Measurements from ENCODE around the gene EIF5A.
"Not testable (repeated sequence)": the region's sequence is repeated elsewhere in the genome, so short reads cannot be mapped to it uniquely, and the experiment has no call there.

Gene EIF5A

GRCh38 chr17:7334938-7335538, 27.6 kb downstream of the EIF5A start:
- no peak overlapping the region for H3K4me3 ChIP-seq (ENCODE audit: low read length in 2 of 2)
- H3K27ac ChIP-seq (ENCODE audit: low read length), result no peak overlapping the region
- H3K9me3 ChIP-seq (ENCODE audit: control insufficient read depth in 2 of 2, low read length in 2 of 2), result no peaks in the 10 kb centered on the region
- no peaks in the 10 kb centered on the region for H3K36me3 ChIP-seq (ENCODE audit: control insufficient read depth in 2 of 2, insufficient read depth in 2 of 2, low read length in 2 of 2)
- no peak overlapping the region for H3K9ac ChIP-seq (ENCODE audit: low read length in 2 of 2)
- H3K27me3 ChIP-seq (ENCODE audit: control insufficient read depth in 1 of 2, insufficient read depth in 2 of 2, low read length in 2 of 2), result peaks cover 11 to 12% of the 10 kb centered on the region in 2 donors
- peaks cover 7% of the 10 kb centered on the region for H3K4me1 ChIP-seq (ENCODE audit: control insufficient read depth, insufficient read depth, low read length)

- not testable (repeated sequence) for H3K4me1 ChIP-seq (ENCODE audit: control insufficient read depth, insufficient read depth, low read length); H3K4me3 ChIP-seq (ENCODE audit: low read length in 2 of 2); H3K9ac ChIP-seq (ENCODE audit: low read length in 2 of 2); H3K9me3 ChIP-seq (ENCODE audit: control insufficient read depth in 2 of 2, low read length in 2 of 2); H3K27ac ChIP-seq (ENCODE audit: low read length); H3K36me3 ChIP-seq (ENCODE audit: control insufficient read depth in 2 of 2, insufficient read depth in 2 of 2, low read length in 2 of 2)
- H3K27me3 ChIP-seq (ENCODE audit: control insufficient read depth in 1 of 2, insufficient read depth in 2 of 2, low read length in 2 of 2), result peaks cover 11 to 12% of the 10 kb centered on the region in 2 donors
Measured at GRCh38 chr17:7335765-7336164, 28.3 kb downstream of the EIF5A start.

- no peak within 1 kb of the TSS for H3K4me3 ChIP-seq (ENCODE audit: low read length in 2 of 2)
- H3K9ac ChIP-seq (ENCODE audit: low read length in 2 of 2), result no peak within 1 kb of the TSS
Measured at GRCh38 chr17:7336240-7337175, 29.1 kb downstream of the EIF5A start, which contains the start of gene ACAP1. ACAP1 (plus strand) TSS chr17:7336529; CDS start chr17:7336735, 206 bp downstream.

DNA sequence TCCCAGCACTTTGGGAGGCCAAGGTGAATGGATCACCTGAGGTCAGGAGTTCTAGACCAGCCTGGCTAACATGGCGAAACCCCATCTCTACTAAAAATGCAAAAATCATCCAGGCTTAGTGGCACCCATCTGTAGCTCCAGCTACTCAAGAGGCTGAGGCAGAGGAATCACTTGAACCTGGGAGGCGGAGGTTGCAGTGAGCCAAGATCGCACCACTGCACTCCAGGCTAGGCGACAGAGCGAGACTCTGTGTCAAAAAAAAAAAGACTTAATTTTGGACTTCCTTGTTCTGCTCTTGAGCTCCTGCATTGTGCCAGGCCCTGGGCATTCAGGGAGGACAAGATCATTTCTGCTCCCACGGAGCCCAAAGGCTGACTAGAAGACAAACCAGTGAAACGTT, 30.2 kb downstream of the EIF5A start:
- H3K9me3 ChIP-seq (ENCODE audit: control insufficient read depth in 2 of 2, low read length in 2 of 2); H3K27ac ChIP-seq (ENCODE audit: low read length); H3K9ac ChIP-seq (ENCODE audit: low read length in 2 of 2); H3K4me1 ChIP-seq (ENCODE audit: control insufficient read depth, insufficient read depth, low read length); H3K4me3 ChIP-seq (ENCODE audit: low read length in 2 of 2); H3K36me3 ChIP-seq (ENCODE audit: control insufficient read depth in 2 of 2, insufficient read depth in 2 of 2, low read length in 2 of 2): not testable (repeated sequence)
- peaks cover 15 to 20% of the 10 kb centered on the region in 2 donors for H3K27me3 ChIP-seq (ENCODE audit: control insufficient read depth in 1 of 2, insufficient read depth in 2 of 2, low read length in 2 of 2)

More at GRCh38 chr17:7336240-7337175, 29.1 kb downstream of the EIF5A start, which contains the start of gene ACAP1:
- H3K36me3 ChIP-seq (ENCODE audit: control insufficient read depth in 2 of 2, insufficient read depth in 2 of 2, low read length in 2 of 2), result no peaks in the 10 kb centered on the region
- peaks cover 12 to 14% of the 10 kb centered on the region in 2 donors for H3K27me3 ChIP-seq (ENCODE audit: control insufficient read depth in 1 of 2, insufficient read depth in 2 of 2, low read length in 2 of 2)
- H3K4me1 ChIP-seq (ENCODE audit: control insufficient read depth, insufficient read depth, low read length), result no peaks in the 10 kb centered on the region
- no peaks in the 10 kb centered on the region for H3K9me3 ChIP-seq (ENCODE audit: control insufficient read depth in 2 of 2, low read length in 2 of 2)
- H3K27ac ChIP-seq (ENCODE audit: low read length), result no peak within 1 kb of the TSS

DNA sequence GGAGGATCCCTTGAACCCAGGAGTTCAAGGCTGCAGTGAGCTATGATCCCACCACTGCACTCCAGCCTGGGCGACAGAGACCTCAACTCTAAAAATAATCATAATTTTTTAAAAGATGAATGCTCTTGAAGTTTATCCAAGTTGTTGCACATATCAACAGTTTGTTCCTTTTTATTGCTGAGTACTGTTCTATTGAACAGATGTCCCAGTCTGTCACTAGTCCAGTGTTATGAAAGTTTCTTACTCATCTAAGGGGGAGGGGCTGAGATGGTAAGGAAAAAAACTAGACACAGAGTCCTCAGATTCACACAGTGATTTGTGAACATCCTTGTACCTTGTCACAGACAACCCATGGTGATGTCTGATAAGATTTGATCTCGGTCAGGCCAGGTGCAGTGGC, 32.8 kb downstream of the EIF5A start:
- H3K4me1 ChIP-seq (ENCODE audit: control insufficient read depth, insufficient read depth, low read length), result no peaks in the 10 kb centered on the region
- H3K27me3 ChIP-seq (ENCODE audit: control insufficient read depth in 1 of 2, insufficient read depth in 2 of 2, low read length in 2 of 2), result peaks cover 14 to 27% of the 10 kb centered on the region in 2 donors
- H3K27ac ChIP-seq (ENCODE audit: low read length), result no peak overlapping the region
- H3K36me3 ChIP-seq (ENCODE audit: control insufficient read depth in 2 of 2, insufficient read depth in 2 of 2, low read length in 2 of 2), result no peaks in the 10 kb centered on the region
- H3K9ac ChIP-seq (ENCODE audit: low read length in 2 of 2), result no peak overlapping the region
- H3K9me3 ChIP-seq (ENCODE audit: control insufficient read depth in 2 of 2, low read length in 2 of 2), result no peaks in the 10 kb centered on the region
- H3K4me3 ChIP-seq (ENCODE audit: low read length in 2 of 2), result no peak overlapping the region

DNA sequence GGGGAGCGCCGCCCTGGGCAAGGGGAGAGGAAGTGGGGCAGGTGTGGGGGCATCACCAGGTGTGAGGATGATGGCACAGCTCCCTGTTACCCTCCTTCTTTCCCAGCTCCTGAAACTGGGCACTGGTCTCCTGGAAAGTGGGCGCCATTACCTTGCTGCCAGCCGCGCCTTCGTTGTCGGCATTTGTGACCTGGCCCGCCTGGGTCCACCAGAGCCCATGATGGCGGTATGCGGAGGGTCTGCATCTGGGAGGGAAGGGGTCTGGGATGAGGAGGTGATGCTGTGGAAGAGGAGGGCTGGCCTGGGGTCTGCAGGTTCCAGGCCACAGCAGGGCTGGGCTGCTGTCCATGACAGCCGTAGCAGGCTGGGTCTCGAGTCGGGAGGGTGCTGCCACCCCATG, 34.4 kb downstream of the EIF5A start:
- no peak overlapping the region for H3K9ac ChIP-seq (ENCODE audit: low read length in 2 of 2)
- H3K4me1 ChIP-seq (ENCODE audit: control insufficient read depth, insufficient read depth, low read length), result no peaks in the 10 kb centered on the region
- H3K9me3 ChIP-seq (ENCODE audit: control insufficient read depth in 2 of 2, low read length in 2 of 2), result no peaks in the 10 kb centered on the region
- no peaks in the 10 kb centered on the region for H3K36me3 ChIP-seq (ENCODE audit: control insufficient read depth in 2 of 2, insufficient read depth in 2 of 2, low read length in 2 of 2)
- H3K4me3 ChIP-seq (ENCODE audit: low read length in 2 of 2), result no peak overlapping the region
- H3K27me3 ChIP-seq (ENCODE audit: control insufficient read depth in 1 of 2, insufficient read depth in 2 of 2, low read length in 2 of 2), result peaks cover 10 to 23% of the 10 kb centered on the region in 2 donors
- no peak overlapping the region for H3K27ac ChIP-seq (ENCODE audit: low read length)

DNA sequence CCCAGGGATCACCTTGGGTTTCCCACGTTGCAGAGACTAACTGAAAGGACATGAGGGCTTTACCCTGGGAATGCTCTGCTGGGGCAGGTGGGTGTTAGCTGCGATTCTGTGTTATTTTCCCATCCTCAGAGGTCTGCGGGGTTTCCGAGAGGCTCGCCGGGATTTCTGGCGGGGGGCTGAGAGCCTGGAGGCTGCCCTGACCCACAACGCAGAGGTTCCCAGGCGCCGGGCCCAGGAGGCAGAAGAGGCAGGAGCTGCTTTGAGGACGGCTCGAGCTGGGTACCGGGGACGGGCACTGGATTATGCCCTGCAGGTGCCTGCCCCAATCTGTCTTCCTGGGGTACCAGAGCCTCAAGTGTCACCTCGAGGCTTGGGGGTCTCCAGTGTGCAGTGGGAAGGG, 35.8 kb downstream of the EIF5A start:
- no peaks in the 10 kb centered on the region for H3K4me1 ChIP-seq (ENCODE audit: control insufficient read depth, insufficient read depth, low read length)
- H3K4me3 ChIP-seq (ENCODE audit: low read length in 2 of 2), result no peak overlapping the region
- no peaks in the 10 kb centered on the region for H3K36me3 ChIP-seq (ENCODE audit: control insufficient read depth in 2 of 2, insufficient read depth in 2 of 2, low read length in 2 of 2)
- H3K27me3 ChIP-seq (ENCODE audit: control insufficient read depth in 1 of 2, insufficient read depth in 2 of 2, low read length in 2 of 2), result peaks cover 7 to 18% of the 10 kb centered on the region in 2 donors
- no peak overlapping the region for H3K9ac ChIP-seq (ENCODE audit: low read length in 2 of 2)
- H3K9me3 ChIP-seq (ENCODE audit: control insufficient read depth in 2 of 2, low read length in 2 of 2), result no peaks in the 10 kb centered on the region
- no peak overlapping the region for H3K27ac ChIP-seq (ENCODE audit: low read length)

DNA sequence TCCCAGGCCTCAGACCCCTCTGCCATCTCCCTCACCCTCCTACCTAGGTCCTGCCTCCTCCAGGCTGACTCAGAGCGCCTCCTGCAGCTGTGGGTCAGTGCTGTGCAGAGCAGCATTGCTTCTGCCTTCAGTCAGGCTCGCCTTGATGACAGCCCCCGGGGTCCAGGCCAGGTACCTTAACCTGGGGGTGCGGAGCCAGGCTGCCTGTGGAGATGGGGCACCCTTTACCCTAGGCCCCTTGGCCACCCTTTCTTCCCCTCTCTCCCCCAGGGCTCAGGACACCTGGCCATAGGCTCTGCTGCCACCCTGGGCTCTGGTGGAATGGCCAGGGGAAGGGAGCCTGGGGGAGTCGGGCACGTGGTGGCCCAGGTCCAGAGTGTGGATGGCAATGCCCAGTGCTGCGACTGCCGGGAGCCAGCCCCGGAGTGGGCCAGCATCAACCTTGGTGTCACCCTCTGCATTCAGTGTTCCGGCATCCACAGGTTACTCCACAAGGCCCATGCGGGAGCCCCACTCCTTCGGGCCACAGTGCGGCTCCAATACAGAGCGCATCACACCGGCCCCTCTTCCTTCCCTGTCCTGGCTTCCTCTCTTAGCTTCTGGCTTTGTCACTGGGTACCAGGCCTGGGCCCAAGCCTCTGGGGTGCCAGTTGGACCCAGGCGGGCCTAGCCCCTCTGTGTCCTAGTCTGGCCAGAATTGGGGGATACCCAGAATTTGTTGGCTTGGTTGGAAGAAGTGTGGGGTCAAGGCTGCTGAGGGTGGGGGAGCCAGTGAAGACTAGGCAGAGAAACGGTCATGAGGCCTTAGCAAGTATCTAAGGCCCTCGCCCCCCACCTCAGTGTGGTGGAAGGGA, 39.6 kb downstream of the EIF5A start:
- H3K36me3 ChIP-seq (ENCODE audit: control insufficient read depth in 2 of 2, insufficient read depth in 2 of 2, low read length in 2 of 2), result no peaks in the 10 kb centered on the region
- no peak overlapping the region for H3K4me3 ChIP-seq (ENCODE audit: low read length in 2 of 2)
- H3K9ac ChIP-seq (ENCODE audit: low read length in 2 of 2), result no peak overlapping the region
- H3K27me3 ChIP-seq (ENCODE audit: control insufficient read depth in 1 of 2, insufficient read depth in 2 of 2, low read length in 2 of 2), result peaks cover 3 to 11% of the 10 kb centered on the region in 2 donors
- H3K9me3 ChIP-seq (ENCODE audit: control insufficient read depth in 2 of 2, low read length in 2 of 2), result no peaks in the 10 kb centered on the region
- peaks cover 22% of the 10 kb centered on the region for H3K4me1 ChIP-seq (ENCODE audit: control insufficient read depth, insufficient read depth, low read length)
- no peak overlapping the region for H3K27ac ChIP-seq (ENCODE audit: low read length)

GRCh38 chr17:7347630-7348477, 40.4 kb downstream of the EIF5A start:
- peaks cover 29% of the 10 kb centered on the region for H3K4me1 ChIP-seq (ENCODE audit: control insufficient read depth, insufficient read depth, low read length)
- no peak overlapping the region for H3K9ac ChIP-seq (ENCODE audit: low read length in 2 of 2)
- no peaks in the 10 kb centered on the region for H3K9me3 ChIP-seq (ENCODE audit: control insufficient read depth in 2 of 2, low read length in 2 of 2)
- peaks cover 3 to 10% of the 10 kb centered on the region in 2 donors for H3K27me3 ChIP-seq (ENCODE audit: control insufficient read depth in 1 of 2, insufficient read depth in 2 of 2, low read length in 2 of 2)
- no peak overlapping the region for H3K4me3 ChIP-seq (ENCODE audit: low read length in 2 of 2)
- no peak overlapping the region for H3K27ac ChIP-seq (ENCODE audit: low read length)
- H3K36me3 ChIP-seq (ENCODE audit: control insufficient read depth in 2 of 2, insufficient read depth in 2 of 2, low read length in 2 of 2), result no peaks in the 10 kb centered on the region

Data from stomach smooth muscle (tissue), 2 donors.